Endothelial cell of umbilical vein (primary cell): Measurements from ENCODE around the gene ALDOC. TPM values are rescaled to one million over a fixed set of nuclear protein-coding genes. Genes with fewer than 3 reads are reported as not detected.
A peak's percentile ranks its signal among the peaks of the same experiment; 100 is the strongest.

Experiments
- BruUV-seq: library from RNA; stranded (reverse); fragments of 400-500 nt; replicated peaks from 2 replicates; lab custom pipeline; 2021; lab: Mats Ljungman, UMichigan
- CTCF ChIA-PET: fragments of 300-600, 350-600 bp; sonication (Branson Sonifier 250); formaldehyde crosslinking; loops from one replicate; lab custom pipeline; 2021; ENCODE audit warnings: antibody characterized with exemption, inconsistent platforms; lab: Charles Lee
- POLR2A ChIA-PET: fragments of 300-600, 350-600 bp; sonication (Branson Sonifier 250); formaldehyde crosslinking; loops from one replicate; lab custom pipeline; 2021; ENCODE audit warnings: antibody characterized with exemption, inconsistent platforms; lab: Charles Lee
- DNase-seq: peaks from one replicate; pipeline ENCODE4 v3.0.0-alpha.2; 2011; ENCODE audit warnings: low read depth, low spot score
- FAIRE-seq: peaks from 2 replicates; lab custom pipeline; 2011; peaks lifted over from hg19 to GRCh38; lab: Jason Lieb, UNC
- H2AFZ ChIP-seq: 2 replicates; pipeline ENCODE4 v1.6.0; 2012; ENCODE audit warnings: low read depth, low read length, control low read depth, inconsistent platforms
- H3K27ac ChIP-seq: 2 replicates; pipeline ENCODE4 v1.5.1; 2011; ENCODE audit warnings: low read depth, mild to moderate bottlenecking, control low read depth, low read length, moderate library complexity; ENCODE audit not compliant: insufficient read depth
- H3K27me3 ChIP-seq, 2 experiments: 2 replicates each; pipeline versions ENCODE4 v1.6.0 to v1.6.1; 2011; ENCODE audit warnings: low read length in 2 of 2, mixed read lengths in 1 of 2; ENCODE audit not compliant: control insufficient read depth in 2 of 2, insufficient read depth in 2 of 2
- H3K36me3 ChIP-seq, 2 experiments: 2 replicates in 1 of 2; 3 replicates in 1 of 2; pipeline ENCODE4 v1.5.1; 2011; ENCODE audit warnings: low read length in 2 of 2, mild to moderate bottlenecking in 1 of 2, moderate library complexity in 1 of 2; ENCODE audit not compliant: control insufficient read depth in 2 of 2, insufficient read depth in 2 of 2; ENCODE audit errors: extremely low read depth in 1 of 2
- H3K4me1 ChIP-seq: 3 replicates; pipeline ENCODE4 v1.5.1; 2011; ENCODE audit warnings: mild to moderate bottlenecking, low read length; ENCODE audit not compliant: control insufficient read depth, insufficient read depth; ENCODE audit errors: extremely low read depth
- H3K4me2 ChIP-seq: 2 replicates; pipeline ENCODE4 v1.6.1; 2011; ENCODE audit warnings: low read length, control low read depth, mixed read lengths; ENCODE audit not compliant: insufficient read depth
- H3K4me3 ChIP-seq, 3 experiments: fragments of 200-600 bp in 1 of 3; sonication (generic), shearing (Covaris generic) in 1 of 3; replicated peaks in 1 of 3; 2 replicates each; pipeline ENCODE4 v1.5.1; 2011 to 2016; ENCODE audit warnings: control low read depth in 3 of 3, low read length in 3 of 3, mild to moderate bottlenecking in 2 of 3, inconsistent platforms in 1 of 3, low read depth in 1 of 3, moderate library complexity in 1 of 3; ENCODE audit not compliant: insufficient read depth in 1 of 3
- H3K79me2 ChIP-seq: 2 replicates; pipeline ENCODE4 v1.6.0; 2012; ENCODE audit warnings: low read length, inconsistent platforms; ENCODE audit not compliant: control insufficient read depth, insufficient read depth
- H3K9ac ChIP-seq: replicated peaks from 2 replicates; pipeline ENCODE3; 2011; ENCODE audit warnings: low read length, control low read depth; ENCODE audit not compliant: insufficient read depth; ENCODE audit errors: extremely low read depth
- H3K9me1 ChIP-seq: replicated peaks from 3 replicates; pipeline ENCODE4 v1.6.0; 2011; ENCODE audit warnings: mild to moderate bottlenecking, low read length; ENCODE audit not compliant: control insufficient read depth, insufficient read depth; ENCODE audit errors: extremely low read depth
- H3K9me3 ChIP-seq: replicated peaks from 2 replicates; pipeline ENCODE4 v1.5.1; 2012; ENCODE audit warnings: low read length, inconsistent platforms; ENCODE audit not compliant: control insufficient read depth, insufficient read depth
- H4K20me1 ChIP-seq: replicated peaks from 2 replicates; pipeline ENCODE3; 2011; ENCODE audit warnings: mild to moderate bottlenecking, low read length; ENCODE audit not compliant: control insufficient read depth, insufficient read depth; ENCODE audit errors: extremely low read depth
- EZH2 ChIP-seq: IDR thresholded peaks from 2 replicates; pipeline ENCODE4 v1.6.1; 2012; ENCODE audit warnings: borderline replicate concordance, low read depth, mild to moderate bottlenecking, moderate library complexity, low read length, inconsistent platforms; ENCODE audit not compliant: severe bottlenecking
- FOS ChIP-seq: IDR thresholded peaks from 2 replicates; pipeline ENCODE4 v1.6.1; 2011; ENCODE audit warnings: mild to moderate bottlenecking, low read length, moderate library complexity, borderline replicate concordance; ENCODE audit not compliant: insufficient read depth
- JUN ChIP-seq: IDR thresholded peaks from 2 replicates; pipeline ENCODE4 v1.6.1; 2011; ENCODE audit warnings: borderline replicate concordance, low read depth; ENCODE audit not compliant: insufficient read length, insufficient read depth
- MAX ChIP-seq: IDR thresholded peaks from 2 replicates; pipeline ENCODE4 v1.6.1; 2011; ENCODE audit not compliant: insufficient read depth, insufficient read length
- POLR2AphosphoS5 ChIP-seq: IDR thresholded peaks from 2 replicates; pipeline ENCODE4 v1.6.1; 2012; ENCODE audit warnings: low read depth, mild to moderate bottlenecking, control low read depth, low read length, moderate library complexity; ENCODE audit not compliant: insufficient read depth
- dilution Hi-C: fragments of 300-500 bp; cut with MboI; formaldehyde crosslinking; loops from one replicate; pipeline ENCODE4 v1.15.0; 2019; ENCODE audit warnings: low sequenced_read_pairs; ENCODE audit not compliant: extremely low pct_ligation_motif_present
- intact Hi-C: fragments of 100-400 bp; cut with micrococcal nuclease; formaldehyde crosslinking; loops from one replicate; pipeline ENCODE4 v1.10.0; 2022
- polyA plus RNA-seq, 4 experiments: library from polyadenylated mRNA; depleted of rRNA in 3 of 4; stranded (reverse) in 3 of 4; unstranded in 1 of 4; fragments of >200 nt; gene quantifications; 2 replicates each; pipeline versions ENCODE4 v1.2.1 to v1.2.3, GENCODE V29; 2011 to 2012; ENCODE audit warnings: missing spikeins in 1 of 4
- total RNA-seq: library from RNA; stranded (reverse); gene quantifications from 2 replicates; pipeline ENCODE4 v1.2.3, GENCODE V29; 2021

Gene ALDOC
- total and polyA plus RNA-seq, 2 donors (not counting 3 experiments of a cell fraction or from before 2014, with no cell fraction given) = 7.2 to 18.9 TPM

DNA sequence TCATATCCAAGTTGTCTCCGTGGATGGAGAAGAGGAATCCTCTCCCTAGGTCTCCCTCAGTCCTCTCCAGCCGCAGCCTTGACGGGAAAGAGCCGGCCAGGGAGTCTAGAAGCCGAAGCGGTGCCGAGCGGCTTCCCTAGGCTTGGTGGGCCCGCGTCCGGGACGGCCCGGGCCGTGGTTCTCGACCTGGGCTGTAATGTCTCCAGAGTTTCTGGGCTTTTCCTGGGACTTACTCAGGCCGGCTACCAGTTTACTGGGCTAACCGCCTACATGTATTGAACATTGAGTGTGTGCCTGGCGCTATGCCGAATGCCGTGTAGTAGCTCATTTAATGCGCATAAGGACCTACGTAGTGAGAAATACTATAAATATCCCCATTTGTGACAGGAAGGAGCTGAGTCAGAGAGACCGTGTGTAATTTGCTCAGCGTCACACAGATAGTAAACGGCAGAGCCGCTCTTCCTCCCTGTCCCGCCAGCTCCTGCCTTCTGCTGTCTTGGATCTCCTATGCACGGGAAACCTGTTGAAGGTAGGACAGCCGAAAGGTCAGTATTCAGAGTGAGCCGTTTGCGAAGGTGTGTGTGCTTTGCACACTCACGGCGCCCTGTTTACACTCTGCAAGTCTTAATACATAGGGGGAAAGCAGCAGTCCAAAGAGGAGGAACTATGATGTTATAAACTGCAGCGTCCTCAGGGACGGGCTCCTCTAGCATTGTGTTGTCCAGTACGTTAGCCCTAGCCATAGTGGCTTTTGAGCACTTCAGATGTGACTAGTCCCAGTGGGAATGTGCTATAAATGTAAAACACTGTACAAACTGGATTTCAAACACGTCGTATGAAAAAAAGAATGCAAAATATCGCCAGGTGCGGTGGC lies 22.9 kb upstream of the ALDOC start:
- Histone ChIP-seq H3K4me3 (peak overlapping the region; percentile 61 to 90 (median 68)), H3K79me2 (peaks cover 14% of the 10 kb centered on the region), H4K20me1 (no peaks in the 10 kb centered on the region), H3K36me3 (no peaks in the 10 kb centered on the region), H3K9ac (peak overlapping the region; percentile 94), H3K9me1 (no peaks in the 10 kb centered on the region), H3K27me3 (no peaks in the 10 kb centered on the region), H2AFZ (peak overlapping the region; percentile 71), H3K9me3 (no peaks in the 10 kb centered on the region), H3K4me2 (peak overlapping the region; percentile 78), H3K4me1 (peaks cover 18% of the 10 kb centered on the region), H3K27ac (peak overlapping the region; percentile 95)
- FAIRE-seq = peak; percentile 91
- BruUV-seq = TSS peak; percentile 92
- dilution Hi-C loops = no loop called here
- peak; percentile 55 for TF ChIP-seq JUN
- TF ChIP-seq EZH2 = no peak
- TF ChIP-seq FOS = peak; percentile 72
- no peak for TF ChIP-seq POLR2AphosphoS5
- no peak for TF ChIP-seq MAX
- POLR2A ChIA-PET = no interaction called here
- intact Hi-C loops = loop anchor here (1.0 to 2.0 kb wide), 2 partner anchors 23 to 51 kb away; partner anchors contain the start of gene ALDOC
- CTCF ChIA-PET = interaction anchor here (0.9 to 3.8 kb wide), 3 partner anchors 10 to 50 kb away, joined by 5 to 41 read pairs (median 6); no protein-coding TSS in a partner anchor
- peak; percentile 87 for DNase-seq
